GM21717 (cell line): Measurements from ENCODE around the gene SHC1.

ENCODE experiments used
- ATAC-seq: cut with Tn5 transposase; IDR thresholded peaks from one replicate; pipeline ENCODE4 v1.9.1; 2021; ENCODE audit warnings: mild to moderate bottlenecking, moderate library complexity; ENCODE audit not compliant: unreplicated experiment

SHC1 gene

DNA sequence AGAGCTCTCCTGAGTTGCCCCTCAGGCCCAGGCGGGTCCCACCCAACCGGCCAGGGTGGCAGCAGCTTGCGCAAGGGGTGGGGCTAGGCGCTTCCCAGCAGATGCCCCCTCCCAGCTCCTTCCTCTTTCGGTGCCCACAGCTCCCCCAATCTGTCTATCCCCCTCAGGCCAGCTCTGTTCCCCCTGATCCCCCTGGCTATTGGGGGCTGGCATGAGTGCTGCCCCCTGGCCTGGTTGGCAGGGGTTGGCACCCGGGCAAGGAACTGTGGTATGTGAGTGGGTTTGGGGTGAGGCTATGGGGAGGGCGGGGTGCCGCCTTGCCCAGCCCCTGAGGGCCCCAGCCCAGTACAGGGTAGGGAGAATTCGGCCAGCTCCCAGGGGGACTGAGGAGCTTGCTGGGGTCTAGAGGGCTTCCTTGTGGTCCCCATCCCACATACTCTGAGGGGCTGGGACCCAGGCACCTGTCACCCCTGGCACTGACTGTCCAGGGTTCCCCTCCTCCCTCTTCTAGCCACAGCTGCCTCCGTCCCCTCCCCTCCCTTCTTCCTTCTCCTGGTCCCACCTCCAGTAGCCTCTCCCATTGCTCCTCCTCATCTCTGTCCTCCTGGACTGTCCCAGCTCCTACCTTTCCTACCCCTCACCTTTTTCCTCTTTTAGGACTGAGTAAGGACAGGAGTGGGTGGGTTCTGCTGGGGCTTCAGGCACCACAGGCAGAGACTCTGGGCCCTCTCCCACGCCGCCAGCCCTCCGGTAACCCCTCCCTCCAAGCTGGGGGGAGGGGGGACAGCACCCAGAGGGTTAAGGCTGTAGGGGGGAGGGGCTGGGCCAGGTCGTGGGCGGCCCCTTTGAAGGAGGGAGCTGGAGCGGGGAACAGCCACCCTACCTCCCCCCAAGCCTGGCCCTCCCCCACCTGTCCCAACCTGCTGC lies 37.7 kb upstream of the SHC1 start:
- ATAC-seq: no peak

DNA sequence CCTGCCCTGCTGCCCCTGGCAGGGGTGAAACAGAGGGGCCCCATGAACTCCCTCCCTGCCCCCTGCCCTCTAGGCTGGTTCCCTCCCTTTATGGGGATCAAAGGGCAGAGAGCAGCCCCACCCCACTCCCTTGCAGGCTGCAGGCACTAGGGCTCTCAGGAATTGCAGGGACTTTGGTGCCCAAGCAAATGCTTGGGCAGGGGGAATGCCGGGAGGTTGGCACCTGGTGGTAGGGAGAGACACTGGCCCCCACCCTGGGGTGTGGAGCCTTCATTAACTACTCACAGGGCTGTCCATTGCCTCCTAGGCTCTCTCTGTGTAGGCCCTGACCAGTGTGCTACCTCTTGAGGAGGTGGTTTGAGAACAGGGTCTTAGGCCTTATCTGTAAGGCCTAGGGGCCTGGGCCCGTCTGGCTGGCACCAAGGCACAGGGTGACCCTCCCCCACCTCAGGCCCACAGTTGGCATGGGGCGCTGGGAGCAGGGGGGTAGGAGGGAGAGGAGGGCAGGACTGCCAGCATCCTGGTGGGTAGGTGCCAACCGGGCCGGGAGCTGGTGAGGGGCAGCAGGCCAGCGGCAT lies 36.8 kb upstream of the SHC1 start:
- no peak for ATAC-seq

DNA sequence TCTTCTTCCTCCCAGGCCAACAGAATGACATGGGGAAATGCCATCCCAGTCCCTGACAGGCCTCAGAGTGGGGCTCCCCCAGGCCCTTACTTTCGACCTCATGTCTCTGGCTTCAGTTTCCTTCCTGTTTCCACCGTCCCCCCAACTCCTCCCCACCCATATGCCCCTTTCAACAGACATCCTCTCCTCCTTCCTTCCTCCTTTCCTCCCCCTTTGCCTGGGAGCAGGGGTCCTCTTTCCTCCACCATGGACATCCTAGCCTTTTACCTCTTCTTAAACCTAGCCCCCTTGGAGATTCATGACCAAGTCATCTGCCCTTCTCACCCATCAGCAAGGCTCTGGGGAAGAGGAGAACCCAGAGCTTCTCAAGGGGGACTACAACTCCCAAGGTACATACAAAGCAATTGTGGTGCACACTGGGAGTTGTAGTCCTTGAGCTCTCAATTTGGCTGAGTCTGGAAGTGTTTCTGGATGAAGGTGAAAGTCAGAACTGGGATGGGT lies 36.1 kb upstream of the SHC1 start:
- no peak for ATAC-seq

DNA sequence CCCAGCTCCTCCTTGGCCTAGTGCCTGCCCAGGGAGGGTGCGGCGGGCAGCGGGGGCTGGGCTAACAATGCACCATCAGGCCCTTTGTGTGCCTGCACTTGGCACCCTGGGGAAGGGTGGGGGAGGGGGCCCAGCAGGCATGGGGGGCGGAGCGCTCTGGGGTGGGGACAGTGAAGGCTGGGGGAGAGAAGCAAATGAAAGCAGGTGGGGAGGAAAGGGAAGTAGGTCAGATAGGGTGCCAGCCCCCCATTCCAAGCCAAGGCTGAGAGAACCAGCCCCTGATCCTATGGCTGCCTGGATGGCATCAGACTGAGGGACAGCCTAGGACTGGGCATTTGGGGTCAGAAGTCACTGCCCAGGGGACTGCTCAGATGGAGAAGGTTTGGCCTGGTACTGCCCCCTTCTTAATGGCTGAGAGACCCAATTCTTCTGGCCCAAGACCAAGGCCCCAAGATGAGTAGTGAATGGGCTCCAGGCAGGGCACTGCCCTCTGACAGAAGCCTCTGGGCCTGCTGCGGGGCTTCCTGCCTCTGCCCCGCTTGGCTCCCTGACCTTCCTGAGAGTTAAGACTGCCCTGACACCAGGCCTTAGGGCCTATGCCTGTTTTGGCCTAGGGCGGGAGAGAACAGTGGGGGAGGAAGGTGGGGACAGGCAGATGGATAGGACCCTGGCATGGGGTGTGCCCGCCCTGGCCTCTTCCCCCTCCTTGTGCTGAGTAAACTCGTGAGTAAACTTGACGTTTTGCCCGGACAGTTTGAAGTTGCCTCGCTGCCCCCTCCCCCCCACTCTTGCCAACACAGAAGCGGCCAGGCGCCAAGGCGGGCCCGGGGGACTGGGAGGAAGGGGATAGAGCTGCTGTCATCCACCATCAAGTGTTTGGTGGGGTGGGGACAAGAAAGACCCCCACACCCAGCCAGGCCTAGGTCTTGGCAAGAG lies 34.8 kb upstream of the SHC1 start:
- ATAC-seq: no peak

DNA sequence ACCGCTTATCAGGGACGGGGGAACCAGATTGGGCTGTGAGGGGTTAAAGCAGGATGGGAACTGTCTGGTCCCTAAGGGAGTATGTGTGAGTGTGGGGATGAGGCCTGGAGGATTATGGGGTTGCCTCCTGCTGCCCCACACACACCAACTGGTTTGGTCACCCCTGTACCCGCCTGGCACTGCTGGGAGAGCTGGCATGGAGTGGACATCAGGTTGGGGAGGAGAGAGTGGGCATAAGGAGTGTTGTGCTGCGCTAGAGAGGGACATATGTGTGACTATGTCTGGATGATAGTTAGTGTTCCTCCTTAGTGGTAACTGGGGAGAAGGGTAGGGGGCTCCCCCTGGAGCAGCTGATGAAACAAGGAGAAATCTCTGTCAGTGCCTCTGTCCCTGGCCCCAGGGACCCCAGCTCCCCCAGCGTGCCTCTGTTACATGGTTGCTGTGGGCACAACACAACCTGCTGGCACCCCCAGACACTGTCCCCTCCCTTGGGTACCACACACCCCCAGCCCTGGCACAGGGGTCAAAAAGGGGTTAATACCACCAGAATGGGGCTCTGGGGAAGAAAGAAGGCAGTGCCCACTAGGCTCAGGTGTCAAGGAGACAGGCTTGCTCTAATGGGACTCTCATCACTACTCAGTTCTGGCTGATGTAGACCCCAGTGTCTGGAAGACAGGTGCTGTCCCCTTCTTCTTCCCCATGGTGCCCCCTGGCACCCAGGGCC lies 34.0 kb upstream of the SHC1 start:
- no peak for ATAC-seq

DNA sequence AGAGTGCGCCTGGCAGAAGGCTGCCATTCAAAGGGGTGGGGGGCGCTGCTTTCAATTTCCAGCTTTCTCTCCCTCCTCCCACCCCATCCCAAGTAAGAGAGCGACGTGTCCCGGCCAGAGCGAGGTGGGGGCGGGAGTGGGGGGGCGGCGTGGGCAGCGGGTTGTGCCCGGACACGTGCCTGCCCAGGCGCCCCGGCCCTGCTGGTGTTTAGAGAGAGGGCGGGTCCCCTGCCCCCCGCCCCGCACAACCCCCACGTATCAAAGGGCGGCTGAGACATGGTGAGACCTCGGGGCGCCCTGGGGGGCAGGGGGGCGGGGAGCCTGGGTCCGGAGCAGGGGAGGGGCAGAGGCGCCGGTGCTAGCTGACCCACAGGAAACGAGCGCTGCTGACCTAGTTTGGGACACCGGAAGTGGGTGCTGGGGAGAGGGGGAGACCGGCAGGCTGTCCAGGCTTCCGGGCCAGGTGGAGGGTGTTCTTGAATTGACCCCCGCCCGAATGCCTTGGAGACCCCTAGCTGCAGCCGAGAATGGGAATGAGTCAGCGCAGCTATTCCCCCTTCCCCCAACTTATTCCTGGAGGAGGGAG lies 33.3 kb upstream of the SHC1 start:
- ATAC-seq: no peak

DNA sequence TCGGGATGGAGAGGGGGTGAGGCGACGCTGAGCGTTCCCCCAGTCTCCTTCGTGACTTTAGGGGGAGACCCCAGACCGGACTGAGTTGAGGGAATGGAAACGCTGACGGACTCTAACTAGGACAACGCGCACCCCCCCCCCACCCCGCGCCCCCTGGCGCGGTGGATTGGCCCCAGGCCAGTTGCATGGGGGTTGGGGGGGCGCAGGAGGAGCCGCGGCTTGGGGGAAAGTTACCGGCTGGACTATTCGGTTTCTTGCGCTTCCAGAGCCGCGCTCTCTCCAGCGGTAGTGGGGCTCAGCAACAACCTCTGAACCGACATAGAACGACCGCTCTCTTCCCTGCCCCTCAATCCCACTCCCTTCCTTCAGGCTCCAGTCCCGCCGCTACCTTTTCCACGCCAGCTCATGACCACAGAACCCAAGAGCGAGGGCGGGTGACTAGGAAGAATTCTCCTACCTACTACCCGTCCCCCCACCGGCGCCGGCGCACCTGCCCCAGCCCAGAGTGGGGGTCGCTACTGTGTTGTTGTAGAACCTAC lies 32.7 kb upstream of the SHC1 start:
- ATAC-seq: no peak

DNA sequence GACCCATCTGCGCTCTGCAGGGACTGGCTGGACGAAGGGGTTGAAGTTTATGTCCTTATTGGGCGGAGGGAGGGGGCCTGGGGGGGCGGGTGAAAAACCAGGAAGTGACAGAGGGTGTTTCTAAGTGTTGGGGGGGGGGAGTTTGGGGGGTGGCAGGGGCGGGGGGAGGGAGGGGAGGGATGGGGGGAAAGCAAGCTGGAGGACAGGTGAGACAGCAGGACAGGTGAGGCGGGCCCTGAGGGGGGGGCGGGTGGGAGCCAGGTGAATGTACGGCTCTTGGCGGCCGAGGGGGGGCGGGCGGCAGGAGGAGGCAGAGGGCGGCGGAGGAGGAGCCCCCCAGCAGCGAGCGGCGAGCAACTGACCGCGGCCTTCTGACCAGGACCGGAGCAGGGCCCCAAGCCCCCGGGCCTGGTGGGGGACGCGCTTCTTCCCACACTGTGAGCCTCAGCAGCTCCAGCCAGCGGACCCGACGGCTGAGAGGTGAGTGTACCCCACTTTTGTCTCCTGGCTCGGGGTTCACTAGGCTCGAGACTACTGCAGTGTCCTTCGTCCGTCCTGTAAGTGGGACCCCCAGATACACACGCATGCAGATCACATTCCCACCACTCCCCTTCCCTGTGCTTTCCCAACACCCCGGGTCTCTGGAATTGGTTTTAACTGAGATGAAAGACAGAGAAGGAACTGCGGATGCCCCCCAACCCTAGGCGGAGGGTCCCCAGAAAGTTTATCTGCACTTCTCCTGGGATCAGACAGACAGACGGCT lies 32.1 kb upstream of the SHC1 start, which contains the start of gene ZBTB7B:
ZBTB7B (plus strand) TSS at position 339 of the 763 bp plus-strand sequence. CDS start 11,859 bp downstream, outside the sequence.
- ATAC-seq: no peak

DNA sequence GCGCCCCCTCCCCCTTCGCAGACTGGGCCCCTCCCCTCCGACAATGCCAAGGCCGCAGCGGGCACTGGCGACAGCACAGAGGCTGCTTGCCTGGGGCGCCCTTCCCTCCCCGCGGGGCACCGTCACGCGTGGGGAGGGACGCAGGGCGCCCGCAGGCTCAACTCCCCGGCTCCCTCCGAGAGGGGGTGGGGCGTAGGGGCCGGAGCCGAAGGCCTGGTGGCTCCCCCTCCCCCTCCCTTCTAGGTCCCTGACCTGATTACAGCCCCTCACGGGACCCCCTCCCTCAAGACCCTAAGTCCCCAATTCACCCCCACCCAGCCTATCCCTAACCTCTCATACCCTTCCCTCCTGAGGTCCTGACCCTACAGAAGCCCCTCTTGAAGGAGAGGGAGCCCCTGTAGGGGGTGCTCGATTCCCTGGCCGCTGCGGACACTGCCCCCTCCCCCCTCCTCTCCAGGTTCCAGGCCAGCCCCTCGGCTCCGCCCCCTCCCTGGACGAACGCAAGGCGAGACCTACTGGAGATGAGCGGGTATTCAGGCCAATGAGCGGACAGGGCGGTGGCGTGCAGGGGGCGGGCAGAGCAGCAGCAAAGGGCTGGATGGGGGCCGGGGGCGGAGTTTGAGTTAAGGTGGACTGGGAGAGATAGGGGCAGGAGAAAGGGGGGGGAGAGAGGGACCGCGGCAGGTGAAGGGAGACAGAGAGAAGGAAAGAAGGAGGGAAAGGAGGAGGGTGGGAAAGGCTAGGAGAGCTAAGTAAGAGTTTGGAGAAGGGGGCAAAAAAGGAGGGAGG lies 31.3 kb upstream of the SHC1 start:
- peak; percentile 35 for ATAC-seq

DNA sequence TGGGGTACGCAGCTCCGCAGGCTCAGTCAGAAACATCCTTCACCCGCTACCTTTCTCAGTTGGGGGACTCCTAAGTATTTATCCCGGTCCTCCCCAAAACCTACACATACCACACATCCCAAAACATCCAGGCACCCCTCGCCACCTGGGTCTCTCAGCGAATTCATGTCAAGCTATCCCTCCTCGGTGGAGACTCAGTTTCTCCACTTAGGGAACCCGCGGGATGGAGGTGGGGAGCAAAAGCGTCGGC lies 30.8 kb upstream of the SHC1 start:
- ATAC-seq: no peak

DNA sequence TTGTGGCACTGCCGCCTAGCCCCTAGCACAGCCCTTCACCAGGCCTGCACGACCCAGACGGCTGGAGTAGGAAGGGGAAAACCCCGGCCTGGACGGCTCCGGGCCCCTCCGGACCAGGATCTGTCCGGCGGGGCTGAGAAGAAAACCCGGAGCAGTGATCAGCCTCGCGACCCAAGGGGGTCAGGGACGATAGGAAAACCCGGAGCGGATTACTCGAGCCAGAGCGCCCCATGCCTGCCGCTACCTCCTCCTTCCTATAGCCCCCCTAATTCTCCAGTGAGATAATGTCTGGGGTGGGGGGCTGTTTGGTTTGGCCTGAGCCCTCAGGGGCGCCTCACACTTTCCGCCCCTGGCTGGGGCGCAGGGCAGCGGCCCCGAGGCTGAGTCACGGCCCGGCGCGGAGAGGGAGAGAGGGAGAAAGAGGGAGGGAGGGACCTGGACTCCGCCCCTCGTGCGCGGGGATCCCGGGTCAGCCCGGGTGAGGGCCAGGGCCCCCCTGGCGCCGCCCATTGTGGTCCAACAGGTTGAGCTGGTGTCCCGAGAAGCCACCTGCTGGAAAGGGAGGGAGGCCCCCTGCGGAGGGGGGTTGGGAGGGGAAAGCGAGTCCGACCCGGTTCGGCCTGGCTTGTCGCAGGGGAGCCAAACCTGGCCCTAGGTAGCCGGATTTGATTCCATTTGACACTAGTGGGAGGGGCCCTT lies 30.3 kb upstream of the SHC1 start:
- ATAC-seq: peak; percentile 35

DNA sequence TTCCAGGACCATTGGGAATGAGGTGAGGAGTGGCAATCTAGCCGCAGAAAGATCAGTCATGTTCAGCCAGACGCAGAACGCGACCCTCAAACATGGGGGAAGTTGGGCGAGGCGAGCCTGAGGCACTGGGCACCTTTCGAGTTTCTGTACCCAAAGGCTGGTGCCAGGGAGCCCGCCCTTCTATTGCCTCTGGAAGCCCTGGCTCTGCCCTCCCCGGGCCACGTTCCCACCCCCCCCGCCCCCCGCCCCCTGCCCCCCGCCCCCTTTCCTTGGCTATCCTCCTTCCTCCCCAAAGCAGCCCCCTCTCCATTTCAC lies 29.8 kb upstream of the SHC1 start:
- no peak for ATAC-seq

DNA sequence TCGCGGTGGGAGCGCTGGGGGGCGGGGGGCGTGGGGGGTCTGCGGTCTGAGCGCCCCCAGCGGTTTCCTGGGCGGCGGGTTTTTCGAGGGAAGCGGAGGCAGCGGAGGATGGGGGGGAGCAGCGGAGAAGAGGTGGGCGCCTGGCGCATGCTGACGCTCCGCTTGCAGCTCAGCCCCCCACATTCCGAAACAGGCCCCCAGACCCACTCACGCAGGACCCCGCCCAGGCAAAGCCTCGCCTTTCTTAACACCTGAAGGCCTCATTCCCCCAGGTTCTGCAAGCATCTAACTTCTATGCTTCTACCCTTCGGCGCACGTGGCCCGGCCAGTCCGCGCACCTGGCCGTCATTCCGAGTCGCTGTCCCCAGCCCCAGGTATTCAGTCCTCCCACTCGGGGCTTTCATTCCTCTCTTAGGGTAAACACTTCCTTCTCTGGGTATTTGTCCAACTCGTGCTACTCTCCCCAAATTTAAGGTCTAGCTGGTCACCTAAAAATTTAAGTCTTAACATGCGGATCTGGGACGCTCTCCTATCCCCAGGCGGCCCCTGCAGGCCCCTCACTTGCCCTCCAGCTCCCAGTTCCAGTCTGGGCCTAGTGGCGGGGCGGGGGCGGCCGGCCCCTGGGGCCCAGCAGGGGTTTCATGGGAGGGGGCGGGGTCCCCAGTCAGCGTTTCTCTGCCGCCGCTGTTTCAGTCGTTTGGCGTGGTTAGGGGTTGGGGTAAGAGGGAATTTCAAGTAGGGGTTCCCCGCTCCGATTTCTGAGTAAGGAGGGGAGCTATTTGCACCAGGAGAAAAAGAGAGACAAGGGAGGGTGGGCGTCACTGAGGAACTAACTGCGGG lies 29.2 kb upstream of the SHC1 start:
- no peak for ATAC-seq

DNA sequence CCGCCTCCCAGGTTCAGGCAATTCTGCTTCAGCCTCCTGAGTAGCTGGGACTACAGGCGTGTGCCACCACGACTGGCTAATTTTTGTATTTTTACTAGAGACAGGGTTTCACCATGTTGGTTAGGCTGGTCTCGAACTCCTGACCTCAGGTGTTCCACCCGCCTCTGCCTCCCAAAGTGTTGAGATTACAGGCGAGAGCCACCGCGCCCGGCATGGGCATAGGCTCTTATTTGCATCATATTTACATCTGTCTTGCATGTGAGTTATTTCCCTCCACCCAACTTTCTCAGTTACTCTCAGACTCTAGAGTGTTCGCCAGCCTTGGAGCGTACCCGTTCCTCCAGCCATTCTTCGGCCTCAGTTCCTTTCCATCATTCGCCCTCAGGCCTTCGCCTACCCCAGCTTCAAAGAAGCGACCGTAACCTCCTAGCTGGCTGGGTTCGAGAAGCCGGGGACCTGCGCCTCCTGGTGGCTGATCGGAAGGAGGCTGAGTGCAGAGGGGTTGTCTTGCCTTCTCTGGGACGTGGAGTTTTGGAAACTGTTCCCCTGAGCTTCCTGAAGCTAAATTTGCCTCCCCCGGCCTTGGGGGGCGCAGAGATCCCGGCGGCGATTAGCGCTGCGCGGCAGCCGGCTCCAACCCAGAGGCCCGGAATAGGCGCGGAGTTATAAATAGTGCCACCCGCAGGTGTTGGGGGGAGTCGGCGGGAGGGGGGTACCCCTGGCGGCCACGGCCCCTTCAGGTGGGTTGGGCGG lies 28.4 kb upstream of the SHC1 start:
- ATAC-seq: no peak

DNA sequence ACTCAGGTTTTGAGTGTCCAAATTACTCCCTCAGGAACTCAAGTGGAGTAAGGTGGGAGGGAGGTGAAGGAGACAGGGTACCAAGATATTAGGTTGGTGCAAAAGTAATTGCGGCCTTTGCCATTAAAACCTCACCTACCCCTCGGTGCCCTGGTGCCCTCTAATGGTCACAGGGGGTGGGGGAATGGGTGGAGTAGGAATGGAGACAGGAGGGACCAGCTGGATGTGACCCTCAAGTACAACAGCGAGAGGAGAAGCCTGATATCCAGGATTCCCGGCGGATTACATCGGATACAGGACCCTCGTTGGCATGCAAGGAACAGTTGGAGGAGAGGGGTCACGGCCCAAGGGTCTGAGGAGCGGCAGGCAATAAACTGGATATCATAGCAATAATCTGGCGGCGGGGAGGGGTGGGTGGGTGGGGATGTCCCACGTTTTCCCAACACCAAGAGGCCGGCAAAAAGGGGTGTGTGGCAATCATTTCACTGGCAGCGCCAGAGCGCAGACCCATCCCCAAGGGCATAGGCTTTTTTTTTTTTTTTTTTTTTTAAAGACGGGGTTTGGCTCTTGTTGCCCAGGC lies 27.7 kb upstream of the SHC1 start:
- no peak for ATAC-seq
